Endothelial cell of umbilical vein (primary cell): ENCODE measurements around the gene NDUFS5. TPM values are rescaled to one million over a fixed set of nuclear protein-coding genes. Genes with fewer than 3 reads are reported as not detected.

ENCODE experiments used
- BruUV-seq: library from RNA; stranded (reverse); fragments of 400-500 nt; replicated peaks from 2 replicates; lab custom pipeline; 2021; lab: Mats Ljungman, UMichigan
- CTCF ChIA-PET: fragments of 300-600, 350-600 bp; sonication (Branson Sonifier 250); formaldehyde crosslinking; loops from one replicate; lab custom pipeline; 2021; ENCODE audit warnings: antibody characterized with exemption, inconsistent platforms; lab: Charles Lee
- POLR2A ChIA-PET: fragments of 300-600, 350-600 bp; sonication (Branson Sonifier 250); formaldehyde crosslinking; loops from one replicate; lab custom pipeline; 2021; ENCODE audit warnings: antibody characterized with exemption, inconsistent platforms; lab: Charles Lee
- DNase-seq: peaks from one replicate; pipeline ENCODE4 v3.0.0-alpha.2; 2011; ENCODE audit warnings: low read depth, low spot score
- FAIRE-seq: peaks from 2 replicates; lab custom pipeline; 2011; peaks lifted over from hg19 to GRCh38; lab: Jason Lieb, UNC
- H2AFZ ChIP-seq: 2 replicates; pipeline ENCODE4 v1.6.0; 2012; ENCODE audit warnings: low read depth, low read length, control low read depth, inconsistent platforms
- H3K27ac ChIP-seq: 2 replicates; pipeline ENCODE4 v1.5.1; 2011; ENCODE audit warnings: low read depth, mild to moderate bottlenecking, control low read depth, low read length, moderate library complexity; ENCODE audit not compliant: insufficient read depth
- H3K27me3 ChIP-seq, 2 experiments: 2 replicates each; pipeline versions ENCODE4 v1.6.0 to v1.6.1; 2011; ENCODE audit warnings: low read length in 2 of 2, mixed read lengths in 1 of 2; ENCODE audit not compliant: control insufficient read depth in 2 of 2, insufficient read depth in 2 of 2
- H3K36me3 ChIP-seq, 2 experiments: 2 replicates in 1 of 2; 3 replicates in 1 of 2; pipeline ENCODE4 v1.5.1; 2011; ENCODE audit warnings: low read length in 2 of 2, mild to moderate bottlenecking in 1 of 2, moderate library complexity in 1 of 2; ENCODE audit not compliant: control insufficient read depth in 2 of 2, insufficient read depth in 2 of 2; ENCODE audit errors: extremely low read depth in 1 of 2
- H3K4me1 ChIP-seq: 3 replicates; pipeline ENCODE4 v1.5.1; 2011; ENCODE audit warnings: mild to moderate bottlenecking, low read length; ENCODE audit not compliant: control insufficient read depth, insufficient read depth; ENCODE audit errors: extremely low read depth
- H3K4me2 ChIP-seq: 2 replicates; pipeline ENCODE4 v1.6.1; 2011; ENCODE audit warnings: low read length, control low read depth, mixed read lengths; ENCODE audit not compliant: insufficient read depth
- H3K4me3 ChIP-seq, 3 experiments: fragments of 200-600 bp in 1 of 3; sonication (generic), shearing (Covaris generic) in 1 of 3; replicated peaks in 1 of 3; 2 replicates each; pipeline ENCODE4 v1.5.1; 2011 to 2016; ENCODE audit warnings: control low read depth in 3 of 3, low read length in 3 of 3, mild to moderate bottlenecking in 2 of 3, inconsistent platforms in 1 of 3, low read depth in 1 of 3, moderate library complexity in 1 of 3; ENCODE audit not compliant: insufficient read depth in 1 of 3
- H3K79me2 ChIP-seq: 2 replicates; pipeline ENCODE4 v1.6.0; 2012; ENCODE audit warnings: low read length, inconsistent platforms; ENCODE audit not compliant: control insufficient read depth, insufficient read depth
- H3K9ac ChIP-seq: replicated peaks from 2 replicates; pipeline ENCODE3; 2011; ENCODE audit warnings: low read length, control low read depth; ENCODE audit not compliant: insufficient read depth; ENCODE audit errors: extremely low read depth
- H3K9me1 ChIP-seq: replicated peaks from 3 replicates; pipeline ENCODE4 v1.6.0; 2011; ENCODE audit warnings: mild to moderate bottlenecking, low read length; ENCODE audit not compliant: control insufficient read depth, insufficient read depth; ENCODE audit errors: extremely low read depth
- H3K9me3 ChIP-seq: replicated peaks from 2 replicates; pipeline ENCODE4 v1.5.1; 2012; ENCODE audit warnings: low read length, inconsistent platforms; ENCODE audit not compliant: control insufficient read depth, insufficient read depth
- H4K20me1 ChIP-seq: replicated peaks from 2 replicates; pipeline ENCODE3; 2011; ENCODE audit warnings: mild to moderate bottlenecking, low read length; ENCODE audit not compliant: control insufficient read depth, insufficient read depth; ENCODE audit errors: extremely low read depth
- CTCF ChIP-seq, 2 donors: IDR thresholded peaks; 1 replicate in 1 of 2; 2 replicates in 1 of 2; pipeline ENCODE4 v1.5.1; 2011; ENCODE audit warnings: low read length in 2 of 2, mild to moderate bottlenecking in 2 of 2, moderate library complexity in 2 of 2, control low read depth in 1 of 2, inconsistent platforms in 1 of 2, low read depth in 1 of 2; ENCODE audit not compliant: insufficient read depth in 1 of 2; ENCODE audit errors: extremely low read depth in 1 of 2
- EZH2 ChIP-seq: IDR thresholded peaks from 2 replicates; pipeline ENCODE4 v1.6.1; 2012; ENCODE audit warnings: borderline replicate concordance, low read depth, mild to moderate bottlenecking, moderate library complexity, low read length, inconsistent platforms; ENCODE audit not compliant: severe bottlenecking
- FOS ChIP-seq: IDR thresholded peaks from 2 replicates; pipeline ENCODE4 v1.6.1; 2011; ENCODE audit warnings: mild to moderate bottlenecking, low read length, moderate library complexity, borderline replicate concordance; ENCODE audit not compliant: insufficient read depth
- GATA2 ChIP-seq: IDR thresholded peaks from 2 replicates; pipeline ENCODE4 v1.7.0; 2011; ENCODE audit warnings: low read depth, mild to moderate bottlenecking, moderate library complexity, mixed read lengths, low read length; ENCODE audit not compliant: insufficient read length, insufficient read depth
- JUN ChIP-seq: IDR thresholded peaks from 2 replicates; pipeline ENCODE4 v1.6.1; 2011; ENCODE audit warnings: borderline replicate concordance, low read depth; ENCODE audit not compliant: insufficient read length, insufficient read depth
- MAX ChIP-seq: IDR thresholded peaks from 2 replicates; pipeline ENCODE4 v1.6.1; 2011; ENCODE audit not compliant: insufficient read depth, insufficient read length
- MYC ChIP-seq: IDR thresholded peaks from one replicate; pipeline ENCODE4 v1.6.1; 2011; ENCODE audit warnings: mild to moderate bottlenecking, low read depth, low read length
- POLR2A ChIP-seq: IDR thresholded peaks from 2 replicates; pipeline ENCODE4 v1.6.1; 2012; ENCODE audit warnings: low read depth, mild to moderate bottlenecking, control low read depth, low read length
- POLR2AphosphoS5 ChIP-seq: IDR thresholded peaks from 2 replicates; pipeline ENCODE4 v1.6.1; 2012; ENCODE audit warnings: low read depth, mild to moderate bottlenecking, control low read depth, low read length, moderate library complexity; ENCODE audit not compliant: insufficient read depth
- dilution Hi-C: fragments of 300-500 bp; cut with MboI; formaldehyde crosslinking; loops from one replicate; pipeline ENCODE4 v1.15.0; 2019; ENCODE audit warnings: low sequenced_read_pairs; ENCODE audit not compliant: extremely low pct_ligation_motif_present
- intact Hi-C: fragments of 100-400 bp; cut with micrococcal nuclease; formaldehyde crosslinking; loops from one replicate; pipeline ENCODE4 v1.10.0; 2022
- polyA plus RNA-seq, 4 experiments: library from polyadenylated mRNA; depleted of rRNA in 3 of 4; stranded (reverse) in 3 of 4; unstranded in 1 of 4; fragments of >200 nt; gene quantifications; 2 replicates each; pipeline versions ENCODE4 v1.2.1 to v1.2.3, GENCODE V29; 2011 to 2012; ENCODE audit warnings: missing spikeins in 1 of 4
- total RNA-seq: library from RNA; stranded (reverse); gene quantifications from 2 replicates; pipeline ENCODE4 v1.2.3, GENCODE V29; 2021

NDUFS5 gene
- total and polyA plus RNA-seq, 2 donors (not counting 3 experiments of a cell fraction or from before 2014, with no cell fraction given): 327 to 710 TPM

GRCh38 chr1:39080269-39080826 is 54.2 kb downstream of the NDUFS5 start:
- DNase-seq: no peak
- peaks cover 10 to 13% of the 10 kb centered on the region in 2 experiments for H3K27me3 ChIP-seq
- H3K9me1 ChIP-seq: no peaks in the 10 kb centered on the region
- no peaks in the 10 kb centered on the region for H3K36me3 ChIP-seq
- no peaks in the 10 kb centered on the region for H4K20me1 ChIP-seq
- no peak for FAIRE-seq
- H3K4me3 ChIP-seq: no peak overlapping the region
- dilution Hi-C loops: no loop called here
- no peak overlapping the region for H3K4me2 ChIP-seq
- TF ChIP-seq MAX (no peak), JUN (no peak), POLR2AphosphoS5 (no peak), GATA2 (no peak), EZH2 (no peak), POLR2A (no peak), MYC (no peak), FOS (no peak), CTCF (IDR thresholded peaks at IDR 0.05; ENCODE audit: extremely low read depth in 1 of 2, insufficient read depth in 1 of 2, low read depth in 1 of 2, low read length in 2 of 2) (no peak)
- no peaks in the 10 kb centered on the region for H3K9me3 ChIP-seq
- POLR2A ChIA-PET: no interaction called here
- BruUV-seq: no TSS peak
- intact Hi-C loops: no loop called here
- no peak overlapping the region for H3K9ac ChIP-seq
- H3K79me2 ChIP-seq: no peaks in the 10 kb centered on the region
- H2AFZ ChIP-seq: peak overlapping the region; percentile 11
- CTCF ChIA-PET: interaction anchor here (2.9 kb wide), 1 partner anchor 12 kb away, joined by 17 read pairs; no protein-coding TSS in a partner anchor
- H3K27ac ChIP-seq: no peak overlapping the region
- no peaks in the 10 kb centered on the region for H3K4me1 ChIP-seq
